Measurements from ENCODE around the gene RWDD4.

Gene RWDD4

GRCh38 chr4:183618681-183619080 is 40.3 kb downstream of the RWDD4 start:
- TF ChIP-seq CTCF (conservative IDR thresholded peaks at IDR 0.05; ENCODE audit: low read depth, low read length): no peak
- peak; percentile 41 for DNase-seq (ENCODE audit: low read depth)
- no peak overlapping the region for H3K4me3 ChIP-seq (ENCODE audit: low read depth, low read length)

DNA sequence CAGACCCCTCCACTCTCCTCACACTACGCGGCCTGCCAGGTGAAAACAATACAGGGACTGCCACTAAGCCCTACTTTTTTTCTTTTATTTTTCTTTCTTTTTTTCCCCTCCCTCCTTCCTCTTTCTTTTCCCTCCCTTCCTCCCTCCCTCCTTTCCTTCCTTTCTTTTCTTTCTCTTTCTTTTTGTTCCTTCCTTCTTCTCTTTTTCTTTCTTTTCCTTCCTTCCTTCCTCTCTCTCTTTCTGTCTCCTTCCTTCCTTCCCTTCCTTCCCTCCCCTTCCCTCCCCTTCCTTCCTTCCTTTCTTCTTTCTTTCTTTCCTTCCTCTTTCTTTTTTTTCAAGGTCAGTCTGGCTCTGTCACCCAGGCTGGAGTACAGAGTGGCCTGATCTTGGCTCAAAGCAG is 41.9 kb downstream of the RWDD4 start:
- no peak overlapping the region for H3K4me3 ChIP-seq (ENCODE audit: low read depth, low read length)
- TF ChIP-seq CTCF (conservative IDR thresholded peaks at IDR 0.05; ENCODE audit: low read depth, low read length): no peak
- DNase-seq (ENCODE audit: low read depth): no peak

DNA sequence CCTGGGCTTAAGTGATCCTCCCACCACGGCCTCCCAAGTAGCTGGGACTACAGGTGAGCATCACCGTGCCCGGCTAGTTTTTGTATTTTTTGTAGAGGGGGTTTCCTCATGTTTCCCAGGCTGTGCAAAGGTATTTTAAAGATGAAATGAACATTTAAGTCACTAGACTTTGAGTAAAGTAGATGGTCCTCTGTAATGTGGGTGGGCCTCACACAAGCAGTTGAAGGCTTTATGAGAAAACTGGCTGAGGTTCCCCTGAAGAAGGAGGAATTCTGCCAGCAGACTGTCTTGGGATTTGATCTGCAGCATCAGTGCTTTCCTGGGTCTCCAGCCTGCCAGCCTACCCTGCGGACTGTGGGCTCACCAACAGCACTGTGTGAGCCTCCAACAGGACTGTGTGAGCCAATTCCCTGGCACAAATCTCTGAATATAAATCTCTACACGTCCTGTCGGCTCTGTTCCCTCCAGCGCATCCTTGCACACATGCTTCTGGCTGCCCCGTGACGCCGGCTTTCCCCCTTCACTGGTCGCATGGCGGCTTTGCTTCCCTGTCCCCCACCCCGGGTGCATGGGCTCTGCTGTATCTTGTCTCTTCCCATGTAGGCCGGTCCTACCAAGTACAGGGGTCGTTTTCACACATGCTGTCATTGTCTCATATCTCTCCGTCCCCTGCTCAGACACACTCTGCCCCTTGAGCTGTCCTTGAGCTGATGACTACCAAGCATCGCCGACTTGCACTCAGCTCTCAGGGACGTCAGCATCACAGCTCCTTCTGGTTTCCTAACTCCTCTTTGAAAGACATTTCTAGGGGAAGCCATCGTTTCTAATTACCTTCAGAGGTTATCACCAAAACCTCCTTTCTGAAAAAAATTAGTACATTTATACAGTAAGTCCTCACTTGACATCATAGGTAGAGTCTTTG is 46.4 kb downstream of the RWDD4 start:
- TF ChIP-seq CTCF (conservative IDR thresholded peaks at IDR 0.05; ENCODE audit: low read depth, low read length): no peak
- H3K4me3 ChIP-seq (ENCODE audit: low read depth, low read length): no peak overlapping the region
- no peak for DNase-seq (ENCODE audit: low read depth)

DNA sequence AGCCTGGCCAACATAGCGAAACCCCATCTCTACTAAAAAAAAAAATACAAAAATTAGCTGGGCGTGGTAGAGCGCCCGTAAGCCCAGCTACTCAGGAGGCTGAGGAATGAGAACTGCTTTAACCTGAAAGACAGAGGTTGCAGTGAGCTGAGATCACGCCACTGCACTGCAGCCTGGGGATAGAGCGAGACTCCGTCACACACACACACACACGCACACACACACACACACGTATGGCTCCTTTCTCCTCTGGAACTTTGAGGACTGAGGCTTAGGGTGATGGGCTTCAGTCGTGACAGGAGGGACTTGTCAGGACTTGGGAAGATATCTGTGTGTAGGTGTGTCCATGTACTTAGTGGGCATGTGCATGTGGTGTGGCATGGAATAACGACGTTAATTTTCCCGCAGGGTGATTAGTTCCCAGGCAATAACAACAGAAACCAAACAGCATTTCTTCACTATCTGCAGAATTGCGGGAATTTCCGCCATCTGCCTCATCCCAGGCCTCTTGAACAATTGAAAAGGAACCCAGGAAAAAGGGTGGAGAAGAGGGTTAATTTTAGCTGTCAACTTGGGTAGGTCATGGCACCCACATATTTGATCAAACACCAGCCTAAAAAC is 47.7 kb downstream of the RWDD4 start:
- H3K4me3 ChIP-seq (ENCODE audit: low read depth, low read length): no peak overlapping the region
- no peak for DNase-seq (ENCODE audit: low read depth)
- no peak for TF ChIP-seq CTCF (conservative IDR thresholded peaks at IDR 0.05; ENCODE audit: low read depth, low read length)

DNA sequence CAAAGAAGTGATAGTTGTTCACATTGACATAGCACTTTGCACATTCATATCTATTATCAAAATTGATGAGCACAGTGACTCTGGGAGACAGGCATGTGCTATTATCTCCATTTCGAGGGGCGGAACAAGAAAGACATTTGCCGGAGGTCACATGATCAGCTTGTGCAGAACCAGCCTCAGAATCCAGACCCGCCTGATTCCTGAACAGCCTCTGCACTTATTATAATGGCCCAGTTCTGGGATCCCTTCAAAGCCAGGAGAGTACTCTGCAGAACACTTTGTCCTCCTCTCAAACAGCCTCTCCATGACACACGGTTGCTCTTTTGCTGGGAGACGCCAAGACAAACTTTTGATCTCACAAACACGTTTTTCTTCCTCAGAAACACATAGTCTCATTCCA is 48.4 kb downstream of the RWDD4 start:
- H3K4me3 ChIP-seq (ENCODE audit: low read depth, low read length): no peak overlapping the region
- DNase-seq (ENCODE audit: low read depth): peak; percentile 27
- TF ChIP-seq CTCF (conservative IDR thresholded peaks at IDR 0.05; ENCODE audit: low read depth, low read length): no peak

GRCh38 chr4:183610033-183610432 is 49.0 kb downstream of the RWDD4 start:
- peak; percentile 42 for DNase-seq (ENCODE audit: low read depth)
- no peak overlapping the region for H3K4me3 ChIP-seq (ENCODE audit: low read depth, low read length)
- no peak for TF ChIP-seq CTCF (conservative IDR thresholded peaks at IDR 0.05; ENCODE audit: low read depth, low read length)
